HG03558 (cell line): ENCODE measurements around the gene JAG2.

Experiments
- ATAC-seq: cut with Tn5 transposase; IDR thresholded peaks from one replicate; pipeline ENCODE4 v1.9.1; 2021; ENCODE audit warnings: moderate number of reproducible peaks; ENCODE audit not compliant: unreplicated experiment; ENCODE audit errors: extremely low read depth

JAG2 gene

GRCh38 chr14:105153331-105153731 lies 15.2 kb downstream of the JAG2 start:
- ATAC-seq: no peak

- no peak for ATAC-seq
Measured at GRCh38 chr14:105152794-105153241, 15.8 kb downstream of the JAG2 start.

GRCh38 chr14:105151838-105152793 lies 16.5 kb downstream of the JAG2 start:
- no peak for ATAC-seq

- no peak for ATAC-seq
Measured at GRCh38 chr14:105151084-105151837, 17.3 kb downstream of the JAG2 start.

GRCh38 chr14:105150368-105151083 lies 18.1 kb downstream of the JAG2 start:
- no peak for ATAC-seq

- no peak for ATAC-seq
Measured at GRCh38 chr14:105150026-105150367, 18.6 kb downstream of the JAG2 start.

DNA sequence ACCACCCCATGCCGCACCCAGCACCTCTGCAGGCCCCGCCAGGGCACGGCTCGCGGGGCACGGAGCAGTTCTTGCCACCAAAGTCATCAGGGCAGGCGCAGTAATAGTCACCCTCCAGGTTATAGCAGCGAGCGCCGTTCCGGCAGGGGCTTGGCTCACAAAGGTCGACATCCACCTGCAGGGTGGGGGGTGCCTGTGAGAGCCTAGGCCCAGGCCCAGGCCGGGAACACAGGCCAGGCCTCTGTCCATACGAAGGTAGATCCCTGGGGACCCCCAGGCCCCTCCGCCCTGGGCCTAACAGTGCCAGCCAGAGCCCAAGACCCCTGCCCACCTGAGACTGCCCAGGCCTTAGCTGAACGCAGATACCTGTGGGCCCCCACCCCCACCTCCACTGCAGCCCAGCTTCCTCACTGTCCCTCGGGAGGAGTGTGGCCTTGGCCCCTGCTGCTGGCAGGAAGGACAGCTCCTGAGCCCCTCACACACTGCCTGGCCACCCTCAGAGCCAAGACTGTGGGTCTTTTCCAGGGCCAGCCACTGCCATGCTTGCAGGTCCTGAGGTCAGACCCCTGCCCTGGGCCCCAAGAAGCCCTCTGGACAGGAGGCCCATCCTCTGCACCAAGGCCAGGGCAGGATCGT lies 19.3 kb downstream of the JAG2 start:
- ATAC-seq: no peak

DNA sequence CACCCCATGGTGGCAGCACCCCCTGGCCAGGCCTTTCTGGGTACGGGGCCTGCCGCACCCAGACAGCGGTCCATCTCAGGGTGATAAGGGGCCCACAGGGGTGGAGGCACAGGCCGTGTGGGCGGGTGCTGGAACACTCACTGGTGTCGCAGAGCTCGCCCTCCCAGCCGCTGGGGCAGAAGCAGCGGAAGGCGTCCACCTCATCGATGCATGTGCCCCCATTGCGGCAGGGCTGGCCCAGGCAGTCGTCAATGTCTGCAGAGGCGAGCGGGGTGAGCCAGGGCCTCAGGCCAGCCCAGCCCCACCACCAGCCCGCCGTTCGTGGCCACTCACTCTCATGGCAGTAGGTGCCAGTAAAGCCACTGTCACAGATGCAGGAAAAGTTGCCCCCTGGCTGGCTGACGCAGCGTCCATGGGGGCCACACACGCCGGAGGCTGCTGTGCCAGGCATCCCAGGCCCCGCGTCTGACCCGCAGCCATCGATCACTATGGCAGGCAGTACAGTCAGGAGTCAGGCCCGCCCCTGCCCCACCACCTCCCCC lies 19.9 kb downstream of the JAG2 start:
- ATAC-seq: no peak

- no peak for ATAC-seq
Measured at GRCh38 chr14:105147671-105148603, 20.6 kb downstream of the JAG2 start.

DNA sequence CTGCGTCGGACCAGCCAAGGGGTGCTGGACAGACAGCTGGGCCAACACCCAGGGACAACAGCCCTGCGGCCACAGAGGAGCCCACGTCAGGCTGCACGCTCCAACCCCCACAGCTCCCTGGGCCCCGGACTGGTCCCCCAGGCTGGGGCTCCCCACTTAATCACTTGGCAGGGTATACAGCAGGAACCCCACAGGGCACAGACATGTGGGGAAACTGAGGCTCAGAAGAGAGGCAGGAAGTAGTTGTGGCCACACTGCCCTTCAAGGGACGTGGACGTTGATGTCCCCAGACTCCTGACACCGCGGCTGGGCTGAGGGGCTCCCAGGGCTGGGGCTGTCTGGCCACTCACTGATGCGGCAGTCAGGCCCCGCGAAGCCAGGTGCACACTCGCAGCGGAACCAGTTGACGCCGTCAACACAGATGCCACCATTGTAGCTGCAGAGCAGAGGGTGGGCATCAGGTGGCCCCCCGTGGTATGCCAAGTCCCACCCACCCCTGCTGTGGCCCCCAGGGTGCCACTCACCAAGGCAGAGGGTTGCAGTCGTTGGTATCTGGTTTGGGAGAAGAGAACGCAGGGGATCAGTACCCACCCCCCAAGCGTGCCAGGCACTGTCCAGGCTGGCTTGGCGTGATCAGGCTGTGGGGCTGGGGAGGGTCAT lies 21.5 kb downstream of the JAG2 start:
- ATAC-seq: no peak

- no peak for ATAC-seq
Measured at GRCh38 chr14:105146181-105146975, 22.2 kb downstream of the JAG2 start.

DNA sequence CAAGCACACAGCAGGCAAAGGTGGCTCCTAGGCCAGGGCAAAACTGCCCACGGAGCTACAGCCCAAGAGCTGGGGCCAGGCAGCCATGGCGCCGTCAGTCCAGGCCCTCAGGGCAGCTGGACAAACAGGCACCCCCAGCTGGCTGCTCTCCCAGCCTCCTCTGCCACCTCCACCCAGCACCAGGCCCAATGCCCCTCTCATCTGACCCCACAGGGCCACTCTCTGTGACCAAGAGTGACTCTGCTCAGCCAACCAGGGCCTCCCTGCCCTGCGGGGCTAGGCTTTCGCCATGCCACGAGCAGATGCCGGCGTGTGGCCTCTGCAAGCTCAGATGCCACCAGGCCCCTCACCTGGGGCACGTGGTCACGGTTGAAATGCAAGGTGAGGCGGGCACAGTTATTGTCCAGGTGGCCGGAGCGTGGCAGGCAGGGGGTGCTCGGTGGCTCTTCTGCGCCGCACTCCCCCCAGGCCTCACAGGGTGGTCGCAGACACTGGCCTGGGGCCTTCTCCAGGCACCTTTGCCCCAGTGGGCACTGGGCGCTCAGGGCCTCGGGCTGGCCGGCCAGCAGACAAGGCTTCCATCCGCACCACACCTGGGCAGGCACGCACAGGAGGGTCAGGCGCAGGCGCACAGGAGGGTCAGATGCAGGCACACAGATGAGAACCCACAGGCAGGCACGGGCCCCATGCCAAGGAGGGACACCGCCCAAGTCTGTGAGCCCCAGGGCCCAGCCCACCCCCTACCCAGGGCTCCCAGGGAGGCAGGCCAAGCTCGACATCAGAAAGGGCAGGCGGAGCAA lies 23.0 kb downstream of the JAG2 start:
- ATAC-seq: no peak

DNA sequence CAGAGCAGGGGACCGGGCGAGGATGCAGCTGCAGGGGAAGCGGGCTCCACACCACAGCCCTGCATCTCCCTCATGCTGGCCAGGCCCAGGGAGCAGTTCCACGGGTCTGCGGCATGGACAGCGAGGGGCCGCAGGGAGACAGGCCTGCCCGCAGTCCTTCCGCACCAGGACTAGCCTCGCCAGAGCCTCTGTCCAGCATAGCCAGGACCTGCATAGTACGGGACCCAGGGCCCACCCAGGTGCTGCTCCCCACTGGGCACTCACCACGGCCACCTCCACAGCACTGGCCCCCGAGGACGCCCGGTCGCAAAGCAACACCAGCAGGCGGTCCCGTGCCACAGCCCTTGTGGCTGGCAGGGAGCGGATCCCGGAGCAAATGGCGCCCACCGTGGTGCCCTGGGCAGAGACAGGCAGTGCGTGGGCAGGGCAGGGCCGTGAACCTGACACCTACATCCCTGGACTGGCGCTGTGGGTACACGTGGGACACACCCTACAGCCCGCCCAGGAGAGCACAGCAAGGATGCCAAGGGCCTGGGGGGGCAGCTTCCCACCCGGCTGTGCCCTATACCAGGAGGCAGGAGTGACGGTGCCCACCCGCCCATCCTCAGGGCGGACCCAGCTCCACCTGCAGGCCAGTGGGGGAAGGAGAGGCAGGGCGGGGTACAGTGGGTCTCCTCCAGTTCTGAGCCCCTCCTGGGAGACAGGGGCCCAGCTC lies 23.8 kb downstream of the JAG2 start:
- ATAC-seq: no peak

DNA sequence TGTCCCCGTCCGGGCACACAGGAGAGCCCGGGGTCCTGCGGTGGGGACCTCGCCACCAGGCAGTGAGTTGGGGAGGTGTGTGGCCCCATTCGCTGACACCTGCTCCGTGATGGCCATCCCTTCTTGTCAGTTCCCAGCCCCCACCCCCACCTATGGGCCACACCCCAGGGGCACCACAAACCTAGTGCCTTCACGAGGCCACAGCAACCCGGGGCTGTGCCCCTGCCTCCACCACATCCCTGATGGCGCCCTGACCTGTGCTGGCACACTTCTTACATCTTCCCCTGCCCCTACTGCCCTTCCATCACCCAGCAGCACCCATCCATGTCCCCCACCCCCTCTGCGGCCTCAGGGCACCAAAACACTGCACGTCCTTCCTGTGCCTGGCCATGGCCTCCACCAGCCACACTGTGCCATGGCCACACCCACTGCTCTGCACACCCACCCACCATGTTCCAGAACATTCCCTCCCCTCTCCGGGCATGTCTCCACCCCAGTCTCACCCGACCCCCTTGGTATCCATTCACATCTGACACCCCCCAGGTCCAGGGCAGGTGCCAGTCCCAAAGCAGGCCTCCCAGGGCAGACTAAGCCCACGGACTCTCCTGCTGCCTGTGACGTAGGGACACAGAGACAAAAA lies 24.4 kb downstream of the JAG2 start:
- ATAC-seq: no peak

- ATAC-seq: no peak
Measured at GRCh38 chr14:105143451-105144025, 25.0 kb downstream of the JAG2 start.
